Measurements from ENCODE around the gene TMEM50A.
"Not testable (repeated sequence)": the region's sequence is repeated elsewhere in the genome, so short reads cannot be mapped to it uniquely, and the experiment has no call there.

The TMEM50A gene

GRCh38 chr1:25387096-25387495 lies 49.0 kb downstream of the TMEM50A start:
- not testable (repeated sequence) for DNase-seq (ENCODE audit: low spot score)

- DNase-seq (ENCODE audit: low spot score), result not testable (repeated sequence)
Observed at GRCh38 chr1:25388691-25389090, 50.6 kb downstream of the TMEM50A start.

DNA sequence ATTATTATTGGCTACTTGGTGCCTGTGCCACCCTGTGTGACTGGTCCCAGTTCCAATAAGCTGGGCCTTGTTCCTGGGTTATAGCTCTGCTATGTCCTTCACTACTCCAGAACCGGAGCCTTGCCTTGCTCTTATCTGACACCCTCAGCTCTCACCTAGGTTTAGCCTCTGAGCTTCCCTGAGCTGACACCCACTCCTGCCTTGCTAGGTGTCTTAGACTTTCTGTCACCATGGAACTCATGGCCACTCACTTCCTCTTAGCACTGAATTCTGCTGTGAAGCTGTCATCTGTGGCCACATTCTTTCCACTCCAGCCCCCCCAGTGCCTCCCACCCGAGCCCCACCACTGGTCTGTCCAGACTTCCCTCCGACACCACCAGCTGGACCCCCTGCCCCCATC lies 51.6 kb downstream of the TMEM50A start:
- not testable (repeated sequence) for DNase-seq (ENCODE audit: low spot score)

- no peak for DNase-seq (ENCODE audit: low spot score)
Observed at GRCh38 chr1:25392841-25393240, 54.7 kb downstream of the TMEM50A start.

GRCh38 chr1:25397549-25397948 lies 59.4 kb downstream of the TMEM50A start:
- DNase-seq (ENCODE audit: low spot score), result not testable (repeated sequence)

- not testable (repeated sequence) for DNase-seq (ENCODE audit: low spot score)
Observed at GRCh38 chr1:25398079-25398478, 59.9 kb downstream of the TMEM50A start.

GRCh38 chr1:25402947-25403803 lies 65.0 kb downstream of the TMEM50A start:
- DNase-seq (ENCODE audit: low spot score), result not testable (repeated sequence)

DNA sequence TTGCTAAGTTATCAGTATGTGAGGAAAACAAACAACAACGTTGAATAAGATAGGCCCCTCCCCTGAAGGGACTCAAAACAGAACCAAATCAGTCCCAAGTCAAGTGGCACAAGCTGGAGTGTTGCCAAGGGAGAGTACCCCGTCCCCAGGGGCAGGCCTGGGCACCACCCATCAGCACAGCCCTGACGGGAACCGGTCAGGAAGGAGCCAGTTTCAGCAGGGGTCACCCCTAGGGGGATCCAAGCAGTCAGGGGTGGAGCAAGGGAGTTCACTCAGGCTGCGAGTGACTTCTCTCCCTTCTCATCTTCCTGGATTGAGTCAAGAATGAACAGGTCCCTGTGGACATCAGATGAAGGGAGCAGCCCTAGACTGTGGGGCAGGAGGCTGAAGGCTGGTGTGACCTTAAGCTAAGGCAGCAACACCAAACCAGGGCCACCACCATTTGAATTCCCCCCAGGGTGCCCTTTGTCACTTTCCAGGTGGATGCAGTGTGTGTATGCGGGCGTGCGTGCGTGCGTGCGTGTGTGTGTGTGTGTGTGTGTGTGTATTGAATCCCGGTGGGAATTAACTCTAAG lies 67.7 kb downstream of the TMEM50A start:
- DNase-seq (ENCODE audit: low spot score), result not testable (repeated sequence)

- not testable (repeated sequence) for DNase-seq (ENCODE audit: low spot score)
Observed at GRCh38 chr1:25409641-25410427, 71.7 kb downstream of the TMEM50A start.
